GM12872 (cell line): ENCODE measurements around the gene ACLY.
A peak's percentile ranks its signal among the peaks of the same experiment; 100 is the strongest.

Source experiments
- CTCF ChIP-seq: IDR thresholded peaks from 3 replicates; pipeline ENCODE4 v1.5.1; 2011; ENCODE audit warnings: low read depth, mild to moderate bottlenecking, low read length, moderate library complexity; ENCODE audit not compliant: insufficient read depth

The ACLY gene

GRCh38 chr17:41892021-41892376, 26.8 kb downstream of the ACLY start:
- TF ChIP-seq CTCF: no peak

GRCh38 chr17:41891135-41892020, 27.4 kb downstream of the ACLY start:
- no peak for TF ChIP-seq CTCF

- TF ChIP-seq CTCF: no peak
Observed at GRCh38 chr17:41888332-41888965, 30.3 kb downstream of the ACLY start.

GRCh38 chr17:41885733-41886132, 33.0 kb downstream of the ACLY start:
- peak; percentile 25; the same call in 1 of the 3 replicates for TF ChIP-seq CTCF

GRCh38 chr17:41882756-41883155, 36.0 kb downstream of the ACLY start:
- no peak for TF ChIP-seq CTCF

- no peak for TF ChIP-seq CTCF
Observed at GRCh38 chr17:41880130-41880529, 38.6 kb downstream of the ACLY start.

GRCh38 chr17:41873559-41874292, 45.0 kb downstream of the ACLY start:
- no peak for TF ChIP-seq CTCF
